Transverse colon (tissue), 4 donors: ENCODE data around the gene TRABD2B.

ENCODE experiments used
- POLR2AphosphoS5 ChIP-seq, 3 donors: sonication (generic); formaldehyde crosslinking; IDR thresholded peaks; one replicate each; pipeline ENCODE4 v1.6.1; 2016; ENCODE audit warnings: antibody characterized with exemption in 3 of 3
- TF ChIP-seq, protein P1 (sequence below), 5 experiments: fragments of 200-600 bp in 3 of 5; fragments of 450-650 bp in 2 of 5; sonication (generic) in 3 of 5; IDR thresholded peaks; 1 replicate in 2 of 5; 2 replicates in 3 of 5; pipeline ENCODE4 v1.5.1; 2016 to 2017; ENCODE audit warnings: antibody characterized with exemption in 5 of 5, inconsistent platforms in 3 of 5, mild to moderate bottlenecking in 2 of 5, moderate library complexity in 1 of 5

DNA sequence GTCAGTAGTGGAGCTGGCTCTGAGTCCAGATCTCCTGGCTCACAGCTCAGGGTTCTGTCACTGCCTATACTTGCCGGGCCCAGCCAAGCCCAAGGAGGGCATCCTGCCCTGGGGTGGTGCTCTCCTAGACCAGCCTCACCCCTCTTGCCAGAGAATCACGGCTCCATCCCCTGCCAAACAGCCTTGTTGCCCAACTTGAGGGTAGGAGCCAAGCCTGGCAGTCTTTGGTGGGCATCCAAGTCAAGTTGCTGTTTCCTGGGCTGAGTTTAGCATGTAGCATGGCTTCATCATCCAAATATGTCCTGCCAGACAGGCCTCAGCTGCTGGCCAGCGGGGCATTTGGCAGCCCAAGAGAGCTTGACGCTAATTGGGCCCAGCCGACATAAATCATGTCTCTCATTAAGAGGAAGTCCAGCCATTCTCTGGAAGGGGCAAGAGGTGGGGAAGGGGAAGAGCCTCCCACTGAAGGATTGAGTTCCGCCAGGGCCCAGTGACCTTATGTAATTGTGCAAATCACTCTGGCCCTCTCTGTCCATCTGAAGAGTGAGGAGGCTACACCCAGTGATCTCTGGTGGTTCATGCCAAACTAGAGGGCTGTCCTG, 22.6 kb upstream of the TRABD2B start:
- TF ChIP-seq POLR2AphosphoS5 (IDR thresholded peaks at IDR 0.05), result no peak
- TF ChIP-seq, protein P1, sequence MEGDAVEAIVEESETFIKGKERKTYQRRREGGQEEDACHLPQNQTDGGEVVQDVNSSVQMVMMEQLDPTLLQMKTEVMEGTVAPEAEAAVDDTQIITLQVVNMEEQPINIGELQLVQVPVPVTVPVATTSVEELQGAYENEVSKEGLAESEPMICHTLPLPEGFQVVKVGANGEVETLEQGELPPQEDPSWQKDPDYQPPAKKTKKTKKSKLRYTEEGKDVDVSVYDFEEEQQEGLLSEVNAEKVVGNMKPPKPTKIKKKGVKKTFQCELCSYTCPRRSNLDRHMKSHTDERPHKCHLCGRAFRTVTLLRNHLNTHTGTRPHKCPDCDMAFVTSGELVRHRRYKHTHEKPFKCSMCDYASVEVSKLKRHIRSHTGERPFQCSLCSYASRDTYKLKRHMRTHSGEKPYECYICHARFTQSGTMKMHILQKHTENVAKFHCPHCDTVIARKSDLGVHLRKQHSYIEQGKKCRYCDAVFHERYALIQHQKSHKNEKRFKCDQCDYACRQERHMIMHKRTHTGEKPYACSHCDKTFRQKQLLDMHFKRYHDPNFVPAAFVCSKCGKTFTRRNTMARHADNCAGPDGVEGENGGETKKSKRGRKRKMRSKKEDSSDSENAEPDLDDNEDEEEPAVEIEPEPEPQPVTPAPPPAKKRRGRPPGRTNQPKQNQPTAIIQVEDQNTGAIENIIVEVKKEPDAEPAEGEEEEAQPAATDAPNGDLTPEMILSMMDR (IDR thresholded peaks at IDR 0.05), result no peak
